Cerebellar nuclear complex (tissue), 1 donor: ENCODE results near the gene KHSRP.

Experiments used
- DNase-seq, 2 experiments: peaks; one replicate each; lab custom pipeline; 2025; lab: John Stamatoyannopoulos, UW

KHSRP gene

DNA sequence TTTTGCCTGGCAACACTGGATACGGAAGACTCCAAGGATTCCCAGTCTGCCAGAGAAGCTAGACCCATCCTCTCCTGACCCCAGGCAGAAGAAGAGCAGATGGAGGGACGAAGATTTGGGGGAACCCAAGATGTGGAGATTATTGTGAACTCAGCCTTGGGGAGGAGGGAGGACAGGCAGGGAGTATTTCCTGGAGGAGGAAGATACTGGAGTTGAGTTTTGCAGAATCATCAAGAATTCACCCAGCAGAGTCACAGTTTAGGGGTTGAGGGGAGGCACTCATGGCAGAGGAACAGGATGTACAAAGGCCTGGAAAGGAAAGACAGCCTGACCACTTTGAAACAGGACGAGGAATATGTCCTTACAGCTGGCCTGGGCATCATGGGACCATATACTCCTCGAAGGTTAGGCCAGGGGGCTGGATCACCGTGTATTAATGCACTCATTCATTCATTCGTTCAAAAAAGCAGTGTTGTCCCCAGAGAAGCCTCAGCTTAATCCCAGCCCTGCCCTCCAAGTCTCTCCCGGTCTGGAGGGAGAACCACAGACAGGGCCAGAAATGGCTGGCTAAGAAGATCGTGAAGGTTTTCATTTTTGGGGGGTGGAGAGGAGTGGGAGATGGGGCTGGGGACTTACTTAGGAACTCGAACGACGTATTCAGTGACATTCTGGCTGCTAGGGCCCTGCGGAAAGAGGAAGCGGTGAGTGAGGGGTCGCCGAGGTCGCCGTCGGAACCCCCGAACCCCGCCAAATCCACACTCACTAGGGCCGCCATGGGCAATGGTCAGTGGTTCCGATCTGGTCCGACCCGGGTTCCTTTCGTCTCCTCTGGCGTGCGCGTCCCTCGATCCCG lies 32.2 kb downstream of the KHSRP start:
- no peak for DNase-seq

DNA sequence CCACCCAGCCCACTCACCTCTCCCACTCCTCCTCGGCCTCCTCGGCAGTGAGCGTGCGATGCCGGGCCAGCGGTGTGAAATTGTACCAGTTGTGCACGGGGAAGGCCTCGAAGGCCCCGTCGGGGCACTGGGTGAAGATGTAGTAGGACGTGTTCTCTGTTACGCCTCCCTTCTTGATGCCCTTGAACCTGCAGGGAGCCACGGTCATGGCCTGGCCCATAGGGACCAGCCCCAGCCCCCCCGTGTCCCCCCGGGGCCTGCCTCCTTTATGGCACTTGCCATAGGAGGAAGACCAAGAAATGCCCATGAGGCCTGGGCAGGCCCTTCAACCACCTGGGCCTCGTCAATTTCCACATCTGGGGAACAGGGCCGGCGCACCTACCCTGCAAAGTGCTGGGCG lies 37.2 kb downstream of the KHSRP start:
- DNase-seq: no peak

DNA sequence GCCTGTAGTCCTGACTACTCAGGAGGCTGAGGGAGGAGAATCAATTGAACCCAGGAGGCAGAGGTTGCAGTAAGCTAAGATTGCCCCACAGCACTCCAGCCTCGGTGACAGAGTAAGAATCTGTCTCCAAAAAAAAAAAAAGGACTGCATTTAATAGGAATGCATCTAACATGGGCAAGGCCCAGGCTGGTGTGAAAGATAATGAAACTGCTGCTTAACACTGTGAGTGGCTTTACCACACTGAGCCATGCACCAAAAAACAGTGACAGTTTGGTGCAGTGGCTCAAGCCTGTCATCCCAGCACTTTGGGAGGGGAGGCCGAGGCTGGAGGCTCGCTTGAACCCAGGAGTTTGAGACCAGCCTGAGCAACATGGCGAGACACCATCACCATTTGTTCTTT lies 40.2 kb downstream of the KHSRP start:
- no peak for DNase-seq

DNA sequence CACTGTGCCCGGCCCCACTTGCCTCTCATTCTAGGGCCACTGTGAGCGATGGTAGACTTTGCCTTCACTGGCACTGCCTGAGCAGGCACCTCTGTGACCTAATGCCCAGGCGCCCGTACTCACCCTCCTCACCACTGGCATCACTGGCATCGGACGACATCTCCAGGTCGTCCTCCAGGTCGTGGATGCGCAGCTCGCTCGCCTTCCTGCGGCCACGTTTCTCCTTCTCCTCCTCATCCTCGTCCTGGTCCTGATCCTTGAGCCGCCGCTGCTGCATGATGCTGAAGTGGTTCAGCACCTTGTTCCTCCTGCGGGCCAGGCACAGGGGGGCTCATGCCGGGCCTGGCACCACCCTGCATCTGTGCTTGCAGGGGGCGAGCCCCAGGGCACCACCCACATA lies 41.4 kb downstream of the KHSRP start:
- no peak for DNase-seq

DNA sequence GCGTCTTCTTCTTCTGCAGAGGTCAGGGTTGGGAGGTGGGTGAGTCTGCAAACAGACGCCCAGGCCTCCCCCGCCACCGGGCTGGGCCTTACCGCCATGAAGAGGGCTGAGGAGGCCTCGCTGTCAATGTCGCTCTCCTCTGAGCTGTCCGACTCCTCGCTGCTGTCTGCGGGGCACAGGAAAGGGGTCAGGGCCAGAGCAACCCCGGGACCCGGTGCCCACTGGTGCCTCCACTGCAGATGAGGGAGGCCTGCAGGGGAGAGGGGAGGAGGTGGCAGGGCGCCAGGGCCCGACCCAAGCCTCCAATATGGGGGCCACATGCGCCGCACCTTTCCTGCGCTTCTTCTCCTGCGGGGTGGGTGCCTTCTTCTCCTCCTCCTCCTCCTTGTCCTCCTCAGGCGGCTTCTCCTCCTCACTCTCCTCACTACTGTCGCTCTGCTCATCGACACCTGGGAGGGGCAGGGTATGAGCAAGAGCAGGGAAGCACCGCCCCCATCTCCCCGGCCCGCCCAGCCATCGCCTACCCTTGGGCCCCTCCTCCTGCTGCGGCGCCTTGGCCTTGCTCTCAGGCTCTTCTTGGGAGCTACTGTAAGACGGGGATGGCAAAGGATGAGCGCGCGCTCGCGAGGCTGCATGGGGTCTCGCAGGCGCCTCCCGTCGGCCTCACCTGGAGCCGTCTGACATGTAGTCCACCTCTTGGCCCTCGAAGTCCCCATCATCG lies 43.4 kb downstream of the KHSRP start:
- no peak for DNase-seq

DNA sequence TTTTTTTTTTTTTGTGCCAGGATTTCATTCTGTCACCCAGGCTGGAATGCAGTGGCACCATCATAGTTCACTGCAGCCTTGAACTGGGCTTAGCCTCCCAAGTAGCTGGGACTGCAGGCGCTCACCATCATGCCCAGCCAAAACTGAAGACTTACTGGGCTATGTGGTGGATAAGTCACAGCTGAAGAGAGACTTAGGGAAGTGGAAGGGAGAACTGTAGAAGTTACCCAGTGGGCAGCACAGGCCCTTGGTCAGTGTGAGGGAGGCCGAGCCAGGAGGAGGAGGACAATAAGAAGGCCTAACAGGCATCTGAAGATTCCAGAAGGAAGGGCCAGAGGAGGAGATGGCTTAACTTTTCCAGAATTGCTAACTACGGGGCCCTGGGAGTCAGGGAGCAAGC lies 44.9 kb downstream of the KHSRP start:
- no peak for DNase-seq

DNA sequence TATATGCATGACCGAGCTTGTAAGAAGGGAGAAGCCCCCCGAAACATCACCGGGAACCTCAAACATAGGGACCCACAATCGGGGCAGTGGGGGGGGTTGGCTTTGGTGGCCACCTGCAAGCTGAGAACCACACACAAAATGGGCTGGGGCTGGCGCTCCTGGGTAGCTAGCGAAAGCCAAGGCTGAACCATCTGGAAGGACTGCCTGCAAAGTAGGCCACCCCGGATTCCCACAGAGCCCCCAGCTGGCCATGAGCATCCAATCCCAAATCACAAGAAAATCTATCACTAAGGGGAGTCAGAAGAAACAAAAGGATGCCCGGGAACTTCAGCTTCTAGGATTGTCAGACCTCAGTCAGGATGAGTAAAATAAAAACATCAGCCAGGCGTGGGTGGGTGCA lies 46.1 kb downstream of the KHSRP start:
- DNase-seq: peak; percentile 68 to 74

DNA sequence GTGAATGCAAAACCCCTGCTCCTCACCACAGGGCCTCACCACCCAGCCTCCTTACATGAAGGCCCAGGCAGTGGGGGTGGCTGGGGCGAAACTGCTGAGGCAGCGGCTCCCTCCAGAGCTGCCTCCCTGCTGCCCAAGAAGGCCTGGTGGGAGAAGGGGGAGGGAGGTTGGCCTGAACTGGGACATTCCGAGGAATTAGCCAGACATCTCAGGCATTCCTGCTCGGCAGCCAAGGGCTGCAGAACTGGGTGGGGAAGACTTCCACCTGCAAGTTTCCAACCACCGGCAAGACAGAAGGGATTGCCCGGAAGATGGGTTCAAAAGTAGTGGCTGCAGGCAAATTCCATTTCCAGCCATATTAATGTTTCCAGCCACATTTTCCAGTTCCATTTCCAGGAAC lies 46.6 kb downstream of the KHSRP start:
- peak in 1 of 2 experiments; percentile 46 for DNase-seq

DNA sequence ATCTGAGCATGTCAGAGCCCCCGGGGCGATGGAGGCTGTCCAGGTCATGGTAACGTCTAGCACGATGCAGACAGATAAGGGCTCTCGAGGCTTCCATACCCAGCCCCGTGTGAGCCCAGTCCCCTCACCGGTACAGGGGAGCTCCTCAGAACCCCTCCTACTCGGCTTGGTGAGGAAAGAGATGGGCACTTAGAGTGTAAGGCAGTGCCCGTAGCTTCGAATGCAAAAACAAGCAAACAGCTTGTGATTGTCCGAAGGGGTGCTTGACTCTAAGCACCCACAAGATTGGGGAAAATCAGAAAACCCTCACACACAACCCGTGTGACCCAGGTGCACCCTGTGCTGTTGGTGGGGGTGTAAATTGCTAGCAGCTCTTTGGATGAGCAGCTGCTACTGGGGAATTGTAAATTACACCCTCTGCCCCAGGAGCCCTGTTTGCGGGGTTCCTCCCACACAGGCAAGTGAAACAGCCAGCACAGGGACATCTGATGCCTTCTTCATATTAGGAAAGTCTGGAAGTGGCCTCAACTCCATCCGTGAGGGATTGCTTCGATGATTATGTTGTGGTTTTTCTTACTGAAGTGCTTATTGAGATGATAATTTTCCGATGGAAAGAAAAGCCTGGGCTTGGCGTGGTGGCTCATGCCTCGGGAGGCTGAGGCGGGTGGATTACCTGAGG lies 48.0 kb downstream of the KHSRP start:
- no peak for DNase-seq

DNA sequence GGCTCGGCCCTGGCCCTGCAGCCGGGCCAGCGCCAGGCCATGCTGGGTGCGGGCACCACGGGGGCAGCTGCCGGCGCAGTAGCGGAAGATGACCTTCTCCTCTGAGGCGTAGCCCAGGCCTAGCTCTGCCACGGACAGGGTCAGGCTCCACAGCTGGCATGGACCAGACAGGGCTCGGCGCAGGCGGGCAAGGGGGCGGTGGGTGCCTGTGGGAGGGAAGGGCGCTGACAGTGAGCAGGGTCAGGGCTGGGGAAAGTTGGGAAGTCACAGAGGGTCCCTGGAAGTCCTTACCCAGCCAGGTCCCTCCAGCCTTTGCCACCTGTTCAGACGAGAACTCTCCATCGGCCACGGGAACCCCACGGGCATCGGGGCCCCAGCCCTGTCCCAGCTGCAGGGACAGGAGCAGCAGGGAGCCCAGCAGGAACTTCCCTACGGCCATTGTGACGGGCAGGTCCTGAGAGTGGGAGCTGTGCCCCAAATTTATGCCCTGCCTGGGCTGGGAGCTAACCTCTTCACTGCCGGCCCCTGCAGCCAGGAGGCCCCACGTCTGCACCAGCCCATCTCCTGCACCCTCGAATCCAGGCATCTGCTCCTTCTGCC lies 49.1 kb downstream of the KHSRP start, which contains the start of gene PSPN:
TSS of gene PSPN (minus strand) at position 523 of the 600 bp plus-strand sequence. CDS start at position 439, 84 bp downstream.
- DNase-seq: no peak

DNA sequence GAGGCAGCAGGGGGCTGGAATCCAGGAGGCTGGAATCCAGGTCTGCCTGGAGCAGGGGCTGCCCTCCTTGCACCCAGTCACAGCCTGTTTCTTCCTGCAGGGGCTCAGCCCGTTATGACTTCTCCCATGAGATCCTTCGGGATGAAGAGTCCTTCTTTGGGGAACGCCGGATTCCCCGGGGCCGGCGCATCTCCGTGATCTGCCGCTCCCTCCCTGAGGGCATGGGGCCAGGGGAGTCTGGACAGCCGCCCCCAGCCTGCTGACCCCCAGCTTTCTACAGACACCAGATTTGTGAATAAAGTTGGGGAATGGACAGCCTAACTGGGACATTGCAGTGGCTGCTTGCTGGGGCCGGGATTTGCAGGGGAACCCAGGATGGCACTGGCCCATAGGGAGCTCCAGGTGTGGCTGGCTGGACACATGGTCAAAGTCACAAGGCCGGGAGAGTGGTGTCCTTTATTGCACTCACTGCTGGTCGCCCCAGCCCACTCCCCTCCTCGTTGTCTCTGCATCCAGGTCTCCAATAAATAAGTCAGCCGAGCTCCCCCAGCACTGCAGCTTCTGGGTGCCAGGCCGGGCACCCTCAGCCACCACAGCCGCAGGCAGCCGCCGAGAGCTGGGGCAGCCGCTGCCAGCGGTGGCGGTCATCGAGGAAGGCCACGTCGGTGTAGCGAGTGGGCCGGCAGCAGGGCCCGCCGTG lies 49.8 kb downstream of the KHSRP start:
- DNase-seq: no peak

DNA sequence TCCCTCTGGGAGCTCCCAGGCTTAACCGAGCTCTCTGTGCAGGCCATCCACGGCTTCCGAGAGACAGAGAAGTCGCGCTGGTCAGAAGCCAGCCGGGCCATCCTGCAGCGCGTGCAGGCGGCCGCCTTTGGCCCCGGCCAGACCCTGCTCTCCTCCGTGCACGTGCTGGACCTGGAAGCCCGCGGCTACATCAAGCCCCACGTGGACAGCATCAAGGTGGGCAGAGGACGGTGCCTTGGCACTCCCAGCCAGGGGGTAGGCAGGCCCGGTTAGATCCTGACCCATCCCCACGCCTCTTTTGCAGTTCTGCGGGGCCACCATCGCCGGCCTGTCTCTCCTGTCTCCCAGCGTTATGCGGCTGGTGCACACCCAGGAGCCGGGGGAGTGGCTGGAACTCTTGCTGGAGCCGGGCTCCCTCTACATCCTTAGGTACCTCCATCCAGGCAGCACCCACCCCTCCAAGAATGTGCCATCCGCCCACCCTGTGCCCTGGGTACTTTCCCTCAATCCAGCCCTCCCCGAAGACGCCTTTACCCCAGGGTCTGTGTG lies 50.4 kb downstream of the KHSRP start:
- DNase-seq: no peak

DNA sequence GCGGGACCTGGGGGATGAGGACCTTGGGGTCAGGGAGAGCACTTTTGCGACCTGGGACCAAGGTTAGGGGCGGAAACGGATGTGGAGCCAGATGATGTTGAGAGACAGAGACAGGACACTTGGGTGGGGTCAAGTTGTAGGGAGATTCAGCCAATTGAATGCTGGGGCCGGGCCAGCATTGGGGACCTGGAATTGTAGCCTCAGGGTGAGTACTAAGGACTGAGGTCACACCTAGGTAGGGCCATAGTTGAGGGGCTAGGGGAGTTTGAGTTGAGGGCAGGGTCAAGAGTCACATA lies 50.9 kb downstream of the KHSRP start:
- no peak for DNase-seq

DNA sequence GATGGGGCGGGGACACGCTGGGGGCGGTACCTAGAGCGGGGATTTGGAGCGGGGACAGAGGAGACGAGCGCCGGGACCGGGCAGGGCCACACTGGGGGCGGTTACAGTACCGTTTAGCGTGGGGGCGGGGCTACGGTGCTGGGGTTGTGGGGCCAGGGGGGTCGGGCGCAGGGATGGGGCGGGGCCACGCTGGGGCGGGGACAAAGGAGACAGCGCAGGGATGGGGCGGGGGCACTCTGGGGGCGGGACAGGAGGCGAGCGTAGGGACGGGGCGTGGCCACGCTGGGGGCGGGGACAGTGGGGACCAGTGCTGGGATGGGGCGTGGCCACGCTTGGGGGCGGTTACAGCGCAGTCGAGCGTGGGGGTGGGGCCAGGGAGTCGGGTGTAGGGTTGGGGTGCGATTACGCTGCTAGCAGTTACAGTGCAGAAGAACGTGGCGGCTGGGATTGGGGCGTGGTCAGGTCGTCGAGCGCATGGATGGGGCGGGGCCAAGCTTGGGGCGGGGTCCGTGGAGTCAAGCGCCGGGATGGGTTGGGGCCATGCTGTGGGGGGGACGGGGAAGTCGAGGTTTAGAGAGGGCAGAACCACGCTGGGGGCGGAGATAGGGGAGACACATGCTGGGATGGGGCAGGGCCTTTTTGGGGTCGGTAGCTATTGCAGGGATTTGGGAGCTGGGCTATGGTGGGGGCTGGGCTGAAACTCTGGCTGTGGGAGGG lies 51.4 kb downstream of the KHSRP start:
- peak; percentile 52 to 69 for DNase-seq

DNA sequence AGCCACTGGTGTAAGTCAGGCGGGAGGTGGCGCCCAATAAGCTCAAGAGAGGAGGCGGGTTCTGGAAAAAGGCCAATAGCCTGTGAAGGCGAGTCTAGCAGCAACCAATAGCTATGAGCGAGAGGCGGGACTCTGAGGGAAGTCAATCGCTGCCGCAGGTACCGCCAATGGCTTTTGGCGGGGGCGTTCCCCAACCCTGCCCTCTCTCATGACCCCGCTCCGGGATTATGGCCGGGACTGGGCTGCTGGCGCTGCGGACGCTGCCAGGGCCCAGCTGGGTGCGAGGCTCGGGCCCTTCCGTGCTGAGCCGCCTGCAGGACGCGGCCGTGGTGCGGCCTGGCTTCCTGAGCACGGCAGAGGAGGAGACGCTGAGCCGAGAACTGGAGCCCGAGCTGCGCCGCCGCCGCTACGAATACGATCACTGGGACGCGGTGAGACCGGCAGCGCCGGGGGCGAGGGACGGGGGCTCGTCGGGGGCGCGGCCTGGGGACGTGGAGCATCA lies 52.0 kb downstream of the KHSRP start, which contains the start of gene ALKBH7:
TSS of gene ALKBH7 (plus strand) at position 201 of the 502 bp plus-strand sequence. CDS start at position 228, 27 bp downstream.
- peak; percentile 95 to 98 for DNase-seq

DNA sequence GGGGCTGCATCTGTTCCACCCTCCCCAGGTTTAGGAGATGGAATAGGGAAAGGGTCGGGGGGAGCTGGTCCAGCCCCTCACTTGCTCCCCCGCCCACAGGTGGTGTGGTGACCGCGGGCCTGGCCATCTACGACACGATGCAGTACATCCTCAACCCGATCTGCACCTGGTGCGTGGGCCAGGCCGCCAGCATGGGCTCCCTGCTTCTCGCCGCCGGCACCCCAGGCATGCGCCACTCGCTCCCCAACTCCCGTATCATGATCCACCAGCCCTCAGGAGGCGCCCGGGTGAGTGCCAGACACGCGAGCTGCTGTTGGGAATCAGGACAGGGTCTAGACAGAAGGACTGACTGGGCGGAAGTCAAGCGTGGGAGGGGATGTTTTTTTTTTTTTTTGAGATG lies 60.3 kb downstream of the KHSRP start:
- DNase-seq: no peak
